Smooth muscle cell (in vitro differentiated cells): Measurements from ENCODE around the gene ZNF629. TPM values are rescaled to one million over a fixed set of nuclear protein-coding genes. Genes with fewer than 3 reads are reported as not detected.
"Not testable (repeated sequence)": the region's sequence is repeated elsewhere in the genome, so short reads cannot be mapped to it uniquely, and the experiment has no call there.

Experiments
- DNase-seq: peaks from one replicate; lab custom pipeline; 2025; ENCODE audit not compliant: unreplicated experiment; lab: John Stamatoyannopoulos, UW
- H2AFZ ChIP-seq: fragments of 200-600 bp; sonication (generic); 2 replicates; pipeline ENCODE4 v1.6.0; 2016; ENCODE audit warnings: antibody characterized with exemption, low read depth, mild to moderate bottlenecking
- H3F3A ChIP-seq: fragments of 200-600 bp; sonication (generic); 2 replicates; pipeline ENCODE4 v1.6.0; 2017; ENCODE audit warnings: antibody characterized with exemption, low read depth
- H3K27ac ChIP-seq: fragments of 200-600 bp; sonication (generic); 2 replicates; pipeline ENCODE4 v1.5.1; 2016; ENCODE audit warnings: low read depth, mild to moderate bottlenecking
- H3K27me3 ChIP-seq: fragments of 200-600 bp; sonication (generic); 2 replicates; pipeline ENCODE4 v1.6.1; 2016; ENCODE audit warnings: low read depth, mild to moderate bottlenecking
- H3K36me3 ChIP-seq: fragments of 200-600 bp; sonication (generic); 2 replicates; pipeline ENCODE4 v1.5.1; 2016; ENCODE audit warnings: low read depth
- H3K4me1 ChIP-seq: fragments of 200-600 bp; sonication (generic); 2 replicates; pipeline ENCODE4 v1.5.1; 2016; ENCODE audit warnings: low read depth
- H3K4me2 ChIP-seq: fragments of 200-600 bp; sonication (generic); 2 replicates; pipeline ENCODE4 v1.6.0; 2016; ENCODE audit warnings: mild to moderate bottlenecking
- H3K4me3 ChIP-seq: fragments of 200-600 bp; sonication (generic); 2 replicates; pipeline ENCODE4 v1.5.1; 2016; ENCODE audit warnings: mild to moderate bottlenecking
- H3K79me2 ChIP-seq: fragments of 200-600 bp; sonication (generic); 2 replicates; pipeline ENCODE4 v1.6.0; 2016; ENCODE audit warnings: low read depth, mild to moderate bottlenecking
- H3K9ac ChIP-seq: fragments of 200-600 bp; sonication (generic); 2 replicates; pipeline ENCODE4 v1.6.0; 2016; ENCODE audit warnings: low read depth
- H3K9me3 ChIP-seq: fragments of 200-600 bp; sonication (generic); replicated peaks from 2 replicates; pipeline ENCODE4 v1.5.1; 2016; ENCODE audit warnings: low read depth
- H4K20me1 ChIP-seq: fragments of 200-600 bp; sonication (generic); 2 replicates; pipeline ENCODE4 v1.6.0; 2016; ENCODE audit warnings: low read depth
- WGBS: methylation state at CpG from one replicate; pipeline ENCODE4 v1.1.7; 2016; ENCODE audit warnings: low lambda C conversion rate; 5-methylcytosine and 5-hydroxymethylcytosine counted together
- polyA plus RNA-seq: library from polyadenylated mRNA; unstranded; fragments of >200 nt; fragmentation: Nextera tagmentation; extraction: Ambion mirVana; gene quantifications from 2 replicates; pipeline ENCODE4 v1.2.1, GENCODE V29; 2016
- total RNA-seq: library from RNA; depleted of rRNA; stranded (reverse); fragments of >200 nt; gene quantifications from 2 replicates; pipeline ENCODE4 v1.2.3, GENCODE V29; 2014
- TF ChIP-seq, protein P1 (sequence below): fragments of 200-600 bp; sonication (generic); IDR thresholded peaks from 2 replicates; pipeline ENCODE4 v1.5.1; 2017; ENCODE audit warnings: borderline replicate concordance, mild to moderate bottlenecking, antibody characterized with exemption; ENCODE audit not compliant: insufficient read depth, poor library complexity, severe bottlenecking

ZNF629 gene
- total and polyA plus RNA-seq, 2 experiments from 2014 or later: 11.6 to 13.4 TPM

DNA sequence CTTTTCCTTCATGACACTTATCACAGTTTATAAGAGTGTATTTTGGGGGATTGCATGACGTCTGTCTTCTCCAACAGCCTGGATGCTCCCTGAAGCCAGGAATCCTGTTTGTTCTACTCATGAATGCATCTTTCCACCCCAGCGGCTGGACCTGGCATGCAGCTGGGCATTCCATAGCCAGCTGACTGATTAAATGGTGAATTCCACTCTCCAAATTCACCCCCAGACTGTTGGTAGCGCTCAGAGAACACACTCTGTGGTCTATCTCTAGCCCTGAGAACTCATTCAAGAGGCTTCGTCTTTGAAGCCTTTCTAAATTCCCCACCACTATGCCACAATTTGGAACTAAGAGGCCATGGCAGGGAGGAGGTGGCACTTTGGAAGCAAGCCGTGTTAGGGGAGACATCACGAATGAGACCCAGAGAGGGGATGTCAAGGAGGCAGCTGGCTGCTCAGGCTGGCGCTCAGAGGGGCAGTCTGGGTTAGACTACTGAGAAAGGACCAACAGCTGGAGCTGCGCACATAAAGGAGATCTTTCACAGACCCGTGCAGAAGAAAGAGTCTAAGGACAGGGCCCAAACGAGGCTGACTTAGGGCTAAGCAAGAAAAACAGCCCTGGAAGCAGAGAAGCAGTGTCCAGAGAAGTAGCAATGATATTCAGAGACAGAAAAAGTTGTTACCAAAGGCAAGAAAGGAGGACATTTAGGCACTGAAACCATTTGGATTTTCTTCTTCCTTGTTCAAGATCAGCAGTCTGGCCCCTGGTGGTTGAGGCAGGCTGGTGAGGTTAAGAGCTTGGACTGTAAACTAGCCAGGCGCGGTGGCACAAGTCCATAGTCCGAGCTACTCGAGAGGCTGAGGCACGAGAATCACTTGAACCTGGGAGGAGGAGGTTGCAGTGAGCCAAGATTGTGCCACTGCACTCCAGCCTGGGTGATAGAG lies 42.4 kb upstream of the ZNF629 start:
- 79% methylated on average over 15 of the region's 15 CpGs for WGBS
- Histone ChIP-seq H3K27ac (no peak overlapping the region), H3K9ac (no peak overlapping the region), H3K79me2 (no peaks in the 10 kb centered on the region), H3K4me1 (no peaks in the 10 kb centered on the region), H3K27me3 (no peaks in the 10 kb centered on the region), H3K4me2 (no peak overlapping the region), H2AFZ (no peak overlapping the region), H3K4me3 (no peak overlapping the region), H3F3A (no peaks in the 10 kb centered on the region), H4K20me1 (no peaks in the 10 kb centered on the region), H3K9me3 (no peaks in the 10 kb centered on the region), H3K36me3 (no peaks in the 10 kb centered on the region)
- DNase-seq: no peak
- TF ChIP-seq, protein P1, sequence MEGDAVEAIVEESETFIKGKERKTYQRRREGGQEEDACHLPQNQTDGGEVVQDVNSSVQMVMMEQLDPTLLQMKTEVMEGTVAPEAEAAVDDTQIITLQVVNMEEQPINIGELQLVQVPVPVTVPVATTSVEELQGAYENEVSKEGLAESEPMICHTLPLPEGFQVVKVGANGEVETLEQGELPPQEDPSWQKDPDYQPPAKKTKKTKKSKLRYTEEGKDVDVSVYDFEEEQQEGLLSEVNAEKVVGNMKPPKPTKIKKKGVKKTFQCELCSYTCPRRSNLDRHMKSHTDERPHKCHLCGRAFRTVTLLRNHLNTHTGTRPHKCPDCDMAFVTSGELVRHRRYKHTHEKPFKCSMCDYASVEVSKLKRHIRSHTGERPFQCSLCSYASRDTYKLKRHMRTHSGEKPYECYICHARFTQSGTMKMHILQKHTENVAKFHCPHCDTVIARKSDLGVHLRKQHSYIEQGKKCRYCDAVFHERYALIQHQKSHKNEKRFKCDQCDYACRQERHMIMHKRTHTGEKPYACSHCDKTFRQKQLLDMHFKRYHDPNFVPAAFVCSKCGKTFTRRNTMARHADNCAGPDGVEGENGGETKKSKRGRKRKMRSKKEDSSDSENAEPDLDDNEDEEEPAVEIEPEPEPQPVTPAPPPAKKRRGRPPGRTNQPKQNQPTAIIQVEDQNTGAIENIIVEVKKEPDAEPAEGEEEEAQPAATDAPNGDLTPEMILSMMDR: no peak

DNA sequence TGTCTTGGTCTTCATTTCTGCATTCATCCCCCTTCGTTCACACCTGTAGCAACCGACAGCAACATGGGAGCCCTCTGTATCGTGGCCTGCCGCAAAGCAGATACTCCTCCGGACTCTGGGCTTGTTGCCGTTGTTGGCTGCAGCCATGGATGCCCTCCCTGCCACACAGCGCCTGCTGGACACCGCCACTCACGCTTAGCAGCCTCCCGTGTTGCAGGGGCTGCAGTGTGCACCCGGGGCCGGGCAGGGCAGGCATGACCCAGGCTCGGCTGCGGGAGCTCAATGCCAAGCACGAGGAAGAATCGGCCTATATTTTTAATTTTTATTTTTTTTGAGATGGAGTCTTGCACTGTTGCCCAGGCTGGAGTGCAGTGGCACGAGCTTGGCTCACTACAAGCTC lies 34.9 kb upstream of the ZNF629 start:
- no peaks in the 10 kb centered on the region for H3K9me3 ChIP-seq
- H2AFZ ChIP-seq: no peak overlapping the region
- 89% methylated on average over 17 of the region's 17 CpGs for WGBS
- no peaks in the 10 kb centered on the region for H4K20me1 ChIP-seq
- H3K79me2 ChIP-seq: no peaks in the 10 kb centered on the region
- no peaks in the 10 kb centered on the region for H3K4me1 ChIP-seq
- no peaks in the 10 kb centered on the region for H3K27me3 ChIP-seq
- no peak overlapping the region for H3K9ac ChIP-seq
- DNase-seq: no peak
- no peak overlapping the region for H3K4me3 ChIP-seq
- H3K36me3 ChIP-seq: no peaks in the 10 kb centered on the region
- no peaks in the 10 kb centered on the region for H3F3A ChIP-seq
- no peak overlapping the region for H3K27ac ChIP-seq
- H3K4me2 ChIP-seq: no peak overlapping the region
- TF ChIP-seq, protein P1: no peak

DNA sequence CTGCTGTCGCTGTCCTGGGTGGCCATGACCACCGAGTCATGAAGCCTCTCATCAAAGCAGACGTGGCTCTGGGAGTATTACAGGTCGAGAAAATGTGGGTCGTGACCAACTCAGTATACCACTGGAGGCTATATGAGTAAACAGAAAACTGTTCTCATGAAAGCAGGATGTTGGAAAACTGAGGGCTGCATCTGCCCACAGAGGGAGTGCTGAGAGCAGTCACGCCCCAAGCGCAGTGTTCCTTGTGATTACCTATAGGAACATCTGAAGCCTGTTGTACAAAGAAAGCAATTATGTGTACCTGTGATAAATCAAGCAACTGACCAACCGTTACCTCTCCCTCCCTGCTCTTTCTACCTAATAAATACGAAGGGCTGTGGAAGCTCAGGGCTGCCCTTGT lies 34.4 kb upstream of the ZNF629 start:
- H3K9ac ChIP-seq, H2AFZ ChIP-seq, H4K20me1 ChIP-seq, H3F3A ChIP-seq, H3K27ac ChIP-seq, H3K4me1 ChIP-seq, H3K9me3 ChIP-seq, H3K4me3 ChIP-seq, H3K4me2 ChIP-seq, H3K27me3 ChIP-seq, DNase-seq, H3K79me2 ChIP-seq, H3K36me3 ChIP-seq: not testable (repeated sequence)
- WGBS: 82% methylated on average over 9 of the region's 9 CpGs

DNA sequence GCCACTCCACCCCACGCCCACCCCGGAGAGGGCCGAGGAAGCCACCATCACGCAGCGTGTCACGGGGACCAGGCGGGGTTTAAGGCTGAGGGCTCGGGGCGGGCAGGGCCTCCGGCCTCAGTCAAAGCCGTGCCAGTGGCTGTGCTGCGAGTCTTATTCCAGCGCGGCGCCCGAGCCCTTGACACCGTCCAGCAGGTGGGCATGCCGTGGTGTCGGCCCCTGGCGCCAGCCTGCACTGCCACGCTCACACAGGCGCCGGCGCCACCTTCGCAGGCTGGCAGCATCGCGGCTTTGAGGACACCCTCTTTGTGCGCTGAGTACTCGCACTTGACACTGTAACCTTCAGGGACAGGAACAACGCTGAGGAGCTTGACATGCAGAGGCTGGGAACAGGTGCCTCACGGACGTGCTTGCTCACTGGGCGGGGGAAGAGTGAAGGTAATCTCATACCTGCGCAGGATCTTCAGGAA lies 34.0 kb upstream of the ZNF629 start:
- DNase-seq: no peak
- no peak overlapping the region for H2AFZ ChIP-seq
- H3K9me3 ChIP-seq: no peaks in the 10 kb centered on the region
- no peaks in the 10 kb centered on the region for H3K79me2 ChIP-seq
- no peaks in the 10 kb centered on the region for H3K27me3 ChIP-seq
- 90% methylated on average over 34 of the region's 34 CpGs for WGBS
- no peaks in the 10 kb centered on the region for H3K36me3 ChIP-seq
- H3K4me3 ChIP-seq: no peak overlapping the region
- no peaks in the 10 kb centered on the region for H3F3A ChIP-seq
- H3K4me2 ChIP-seq: no peak overlapping the region
- H3K4me1 ChIP-seq: no peaks in the 10 kb centered on the region
- TF ChIP-seq, protein P1: no peak
- no peak overlapping the region for H3K9ac ChIP-seq
- H3K27ac ChIP-seq: no peak overlapping the region
- H4K20me1 ChIP-seq: no peaks in the 10 kb centered on the region
